Stimulated activated memory B cell treated with anti-CD40 and anti-IgM and Interleukin-4, amounts not matched to agents 10 μg/mL and 1 μg/mL and 100 μg/mL, for 72 hours (primary cell): Measurements from ENCODE around the gene U2AF1L4.

ENCODE experiments used
- ATAC-seq: fragments of 150-1000 bp; cut with Tn5 transposase; 2 replicates; pipeline ENCODE4 v1.10.0; 2021
- H3K27ac Mint-ChIP-seq: one replicate; pipeline ENCODE4 v1.8.0; 2022; ENCODE audit warnings: mild to moderate bottlenecking, mixed read lengths
- H3K27me3 Mint-ChIP-seq: one replicate; pipeline ENCODE4 v1.8.0; 2022; ENCODE audit warnings: mixed read lengths
- H3K36me3 Mint-ChIP-seq: one replicate; pipeline ENCODE4 v1.8.0; 2022; ENCODE audit warnings: mixed read lengths
- H3K4me1 Mint-ChIP-seq: one replicate; pipeline ENCODE4 v1.8.0; 2022; ENCODE audit warnings: mixed read lengths
- H3K4me3 Mint-ChIP-seq: one replicate; pipeline ENCODE4 v1.8.0; 2022; ENCODE audit warnings: mild to moderate bottlenecking, moderate library complexity, mixed read lengths
- H3K9me3 Mint-ChIP-seq: one replicate; pipeline ENCODE4 v1.8.0; 2022; ENCODE audit warnings: mixed read lengths

U2AF1L4 gene

DNA sequence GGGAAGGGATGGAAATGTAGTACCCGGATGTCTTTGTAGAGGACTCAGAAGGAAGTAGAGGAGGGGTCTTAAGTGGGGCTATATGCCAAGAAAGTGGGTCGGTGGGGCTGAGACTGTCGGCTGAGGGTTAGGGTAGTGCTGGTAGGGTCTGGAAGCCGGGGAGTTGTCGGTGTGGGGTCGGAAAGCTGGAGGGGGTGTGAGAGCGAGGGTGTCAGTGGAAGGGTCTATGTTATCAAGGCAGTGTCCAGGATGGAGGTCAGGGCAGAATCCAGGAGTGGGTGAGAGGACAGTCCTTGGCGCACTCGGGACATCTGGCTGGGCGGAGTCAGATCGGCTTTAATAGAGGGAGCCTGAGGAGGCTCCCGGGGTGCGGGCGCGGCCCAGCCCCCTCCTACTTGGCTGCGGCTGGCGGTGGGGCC, 9.9 kb upstream of the U2AF1L4 start:
- Mint-ChIP-seq H3K4me3 (peak overlapping the region; percentile 2), H3K27ac (no peak overlapping the region), H3K27me3 (peaks cover 31% of the 10 kb centered on the region), H3K9me3 (no peaks in the 10 kb centered on the region), H3K4me1 (peaks cover 47% of the 10 kb centered on the region), H3K36me3 (peaks cover 43% of the 10 kb centered on the region)
- ATAC-seq: no peak

- H3K4me3 Mint-ChIP-seq: no peak overlapping the region
- H3K27me3 Mint-ChIP-seq: peaks cover 31% of the 10 kb centered on the region
- peaks cover 50% of the 10 kb centered on the region for H3K4me1 Mint-ChIP-seq
- no peak overlapping the region for H3K27ac Mint-ChIP-seq
- no peaks in the 10 kb centered on the region for H3K9me3 Mint-ChIP-seq
- no peak for ATAC-seq
- peaks cover 43% of the 10 kb centered on the region for H3K36me3 Mint-ChIP-seq
Measured at GRCh38 chr19:35754370-35755130, 9.3 kb upstream of the U2AF1L4 start.

- H3K27me3 Mint-ChIP-seq: peaks cover 31% of the 10 kb centered on the region
- H3K27ac Mint-ChIP-seq: no peak overlapping the region
- peaks cover 50% of the 10 kb centered on the region for H3K4me1 Mint-ChIP-seq
- ATAC-seq: no peak
- no peak overlapping the region for H3K4me3 Mint-ChIP-seq
- no peaks in the 10 kb centered on the region for H3K9me3 Mint-ChIP-seq
- peaks cover 43% of the 10 kb centered on the region for H3K36me3 Mint-ChIP-seq
Measured at GRCh38 chr19:35753634-35754369, 8.6 kb upstream of the U2AF1L4 start.

DNA sequence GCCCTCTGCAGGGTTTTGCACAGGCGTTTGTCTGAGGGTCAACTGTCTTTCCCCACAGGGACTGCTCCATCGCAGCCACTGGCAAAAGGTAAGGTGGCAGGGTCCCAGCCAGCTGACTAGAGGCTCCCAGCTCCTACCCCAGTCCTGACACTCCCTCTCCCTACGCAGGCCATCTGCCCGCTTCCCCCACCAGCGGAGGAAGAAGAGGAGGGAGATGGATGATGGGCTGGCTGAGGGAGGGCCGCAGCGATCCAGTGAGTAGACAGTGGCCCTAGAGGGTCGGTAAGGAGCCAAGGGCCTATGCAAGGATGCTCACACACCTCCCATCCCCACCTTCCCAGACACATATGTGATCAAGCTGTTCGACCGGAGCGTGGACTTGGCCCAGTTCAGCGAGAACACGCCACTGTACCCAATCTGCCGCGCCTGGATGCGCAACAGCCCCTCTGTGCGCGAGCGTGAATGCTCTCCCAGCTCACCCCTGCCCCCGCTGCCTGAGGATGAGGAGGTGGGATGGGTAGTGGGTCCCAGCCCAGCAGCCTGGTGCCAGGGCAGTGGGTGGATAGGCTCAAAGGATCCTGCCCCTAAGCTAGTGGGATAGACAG, 7.6 kb upstream of the U2AF1L4 start:
- ATAC-seq: no peak
- no peak overlapping the region for H3K4me3 Mint-ChIP-seq
- no peaks in the 10 kb centered on the region for H3K9me3 Mint-ChIP-seq
- H3K27me3 Mint-ChIP-seq: peaks cover 31% of the 10 kb centered on the region
- peaks cover 53% of the 10 kb centered on the region for H3K4me1 Mint-ChIP-seq
- peaks cover 43% of the 10 kb centered on the region for H3K36me3 Mint-ChIP-seq
- no peak overlapping the region for H3K27ac Mint-ChIP-seq

- H3K4me3 Mint-ChIP-seq: no peak overlapping the region
- no peaks in the 10 kb centered on the region for H3K9me3 Mint-ChIP-seq
- ATAC-seq: no peak
- peaks cover 51% of the 10 kb centered on the region for H3K4me1 Mint-ChIP-seq
- H3K27me3 Mint-ChIP-seq: peaks cover 31% of the 10 kb centered on the region
- peaks cover 43% of the 10 kb centered on the region for H3K36me3 Mint-ChIP-seq
- H3K27ac Mint-ChIP-seq: no peak overlapping the region
Measured at GRCh38 chr19:35751839-35752745, 6.9 kb upstream of the U2AF1L4 start.

DNA sequence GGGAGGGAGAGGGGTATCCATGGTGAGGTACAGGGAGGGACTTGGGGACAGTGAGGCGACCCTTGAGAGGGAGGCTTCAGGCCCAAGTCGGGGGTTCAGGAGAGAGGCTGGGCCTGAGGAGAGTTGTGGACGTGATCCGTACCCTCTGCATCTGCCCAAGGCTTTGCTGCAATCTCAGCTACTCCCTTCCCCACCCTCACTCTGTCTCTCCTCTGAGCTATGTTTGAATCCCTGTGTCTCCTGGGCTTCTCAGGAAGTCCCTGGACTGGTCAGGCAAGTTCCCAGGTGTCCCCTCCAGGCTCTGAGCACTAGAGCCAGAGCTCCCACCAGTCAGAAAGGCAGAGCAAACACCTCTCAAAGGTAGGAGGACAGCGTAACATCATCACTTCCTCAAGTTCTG, 4.9 kb upstream of the U2AF1L4 start:
- no peaks in the 10 kb centered on the region for H3K9me3 Mint-ChIP-seq
- peak overlapping the region; percentile 38 for H3K4me3 Mint-ChIP-seq
- H3K4me1 Mint-ChIP-seq: peaks cover 50% of the 10 kb centered on the region
- peaks cover 13% of the 10 kb centered on the region for H3K27me3 Mint-ChIP-seq
- peaks cover 33% of the 10 kb centered on the region for H3K36me3 Mint-ChIP-seq
- no peak overlapping the region for H3K27ac Mint-ChIP-seq
- ATAC-seq: no peak

DNA sequence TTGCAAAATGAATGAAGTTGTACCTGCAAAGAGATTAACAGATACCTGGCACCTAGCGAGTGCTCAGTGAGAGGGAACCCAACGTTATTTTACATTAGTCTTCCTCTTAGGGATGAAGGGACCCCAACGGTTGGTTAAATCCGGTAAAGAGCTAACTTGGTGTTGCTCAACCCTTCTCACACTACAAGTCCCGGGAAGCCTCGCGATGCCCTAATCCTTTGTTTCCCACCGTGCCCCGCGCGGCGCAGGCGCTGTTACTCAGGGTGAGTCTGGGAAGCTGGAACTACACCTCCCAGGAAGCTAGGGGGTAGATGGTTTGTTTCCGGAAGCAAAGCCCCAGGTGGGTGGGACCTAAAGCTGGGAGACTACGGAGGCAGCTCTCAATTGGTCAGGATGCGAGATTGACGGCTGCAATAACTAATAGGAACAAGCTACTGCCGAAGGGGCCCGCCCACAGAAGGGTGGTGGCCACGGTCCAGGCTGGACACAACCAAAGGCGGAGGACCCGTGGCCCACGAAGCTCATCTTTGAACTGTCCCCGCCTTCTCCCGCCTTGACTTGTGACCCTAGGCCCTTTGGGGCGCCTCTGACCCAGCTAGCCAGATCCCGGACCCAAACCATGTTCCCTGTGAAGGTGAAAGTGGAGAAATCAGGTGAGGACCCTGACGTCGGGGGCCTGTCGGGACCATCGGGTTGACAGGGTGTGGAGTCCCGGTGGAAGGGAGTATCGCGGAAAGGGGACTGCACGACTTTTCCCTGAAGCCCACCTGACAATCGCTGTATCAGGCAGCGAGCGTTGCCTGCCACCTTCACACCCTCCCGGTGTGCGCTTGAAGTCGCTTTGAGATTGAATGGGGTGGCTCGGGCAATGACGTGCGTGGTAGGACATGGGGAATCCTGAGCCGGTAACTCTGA, 3.1 kb upstream of the U2AF1L4 start, which contains the start of gene LIN37:
TSS of gene LIN37 (plus strand) at position 471 of the 915 bp plus-strand sequence. CDS start at position 620, 149 bp downstream.
- Mint-ChIP-seq H3K4me3 (peak within 1 kb of the TSS; percentile 98), H3K9me3 (no peaks in the 10 kb centered on the region), H3K27ac (peak within 1 kb of the TSS; percentile 92), H3K4me1 (peaks cover 57% of the 10 kb centered on the region), H3K27me3 (no peaks in the 10 kb centered on the region), H3K36me3 (peaks cover 20% of the 10 kb centered on the region)
- ATAC-seq: peak; percentile 87

DNA sequence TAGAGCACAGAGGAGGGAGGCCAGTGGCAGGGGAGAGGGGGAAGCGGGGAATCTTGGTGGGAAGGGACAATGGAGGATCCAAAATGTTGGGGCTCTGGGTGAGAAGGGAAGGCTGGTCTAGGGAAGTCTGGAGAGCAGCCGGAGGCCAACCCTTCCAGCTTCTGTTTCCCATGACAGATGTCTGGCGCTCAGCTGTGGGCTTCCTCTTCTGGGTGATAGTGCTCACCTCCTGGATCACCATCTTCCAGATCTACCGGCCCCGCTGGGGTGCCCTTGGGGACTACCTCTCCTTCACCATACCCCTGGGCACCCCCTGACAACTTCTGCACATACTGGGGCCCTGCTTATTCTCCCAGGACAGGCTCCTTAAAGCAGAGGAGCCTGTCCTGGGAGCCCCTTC, 1.3 kb upstream of the U2AF1L4 start:
- ATAC-seq: no peak
- Mint-ChIP-seq H3K36me3 (peaks cover 17% of the 10 kb centered on the region), H3K9me3 (no peaks in the 10 kb centered on the region), H3K4me1 (peaks cover 66% of the 10 kb centered on the region), H3K27ac (no peak overlapping the region), H3K4me3 (peak overlapping the region; percentile 97), H3K27me3 (no peaks in the 10 kb centered on the region)

- Mint-ChIP-seq H3K27ac (peak overlapping the region; percentile 99), H3K9me3 (no peaks in the 10 kb centered on the region), H3K4me3 (peak overlapping the region; percentile 97), H3K4me1 (peaks cover 67% of the 10 kb centered on the region), H3K27me3 (no peaks in the 10 kb centered on the region), H3K36me3 (peaks cover 17% of the 10 kb centered on the region)
- ATAC-seq: no peak
Measured at GRCh38 chr19:35746087-35746462, 857 bp upstream of the U2AF1L4 start.

DNA sequence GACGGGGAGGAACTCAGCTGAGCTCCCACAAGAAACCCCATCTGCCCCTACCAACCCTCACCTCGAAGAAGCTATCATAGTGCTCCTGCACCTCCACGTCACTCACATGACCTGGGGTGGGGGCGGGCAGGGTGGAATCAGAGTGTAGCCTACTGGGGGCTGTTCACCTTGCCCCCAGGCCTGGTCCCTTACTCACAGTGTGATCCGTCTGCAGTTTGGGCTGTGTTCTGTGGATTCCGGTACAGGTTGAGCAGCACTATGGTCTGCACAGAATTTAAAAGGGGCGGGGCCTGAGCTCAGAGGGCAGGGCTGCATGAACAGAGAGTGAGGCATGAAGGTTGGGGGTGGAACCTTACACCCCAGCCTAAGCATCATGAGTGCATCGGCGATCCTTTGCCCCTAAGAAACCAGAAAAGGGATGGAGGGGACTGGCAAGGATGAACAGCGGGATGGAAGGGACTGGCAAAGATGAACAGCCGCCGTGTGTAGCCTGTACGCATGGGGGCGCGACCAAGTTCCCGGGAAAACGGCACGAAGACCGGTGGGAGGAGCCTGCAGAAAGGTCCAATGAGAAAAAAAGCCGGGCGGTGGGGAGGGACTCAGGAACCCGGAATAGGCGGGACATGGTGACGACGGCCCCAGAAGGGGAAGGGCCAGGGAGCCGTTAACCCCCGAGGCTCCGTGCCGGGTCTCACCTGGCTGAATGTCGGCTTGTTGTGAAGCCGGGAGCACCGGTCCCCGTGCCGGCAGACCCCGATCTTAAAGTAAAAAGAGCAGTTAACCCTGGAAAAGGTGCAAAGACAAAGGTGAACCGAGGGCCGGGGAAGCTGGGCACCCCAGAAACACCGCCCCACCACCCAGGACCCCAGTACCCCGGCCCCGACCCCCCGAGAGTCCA, 539 bp downstream of the U2AF1L4 start:
- peak; percentile 76 for ATAC-seq
- Mint-ChIP-seq H3K36me3 (peaks cover 17% of the 10 kb centered on the region), H3K4me3 (peak overlapping the region; percentile 97), H3K9me3 (no peaks in the 10 kb centered on the region), H3K27me3 (no peaks in the 10 kb centered on the region), H3K27ac (peak overlapping the region; percentile 99), H3K4me1 (peaks cover 67% of the 10 kb centered on the region)

DNA sequence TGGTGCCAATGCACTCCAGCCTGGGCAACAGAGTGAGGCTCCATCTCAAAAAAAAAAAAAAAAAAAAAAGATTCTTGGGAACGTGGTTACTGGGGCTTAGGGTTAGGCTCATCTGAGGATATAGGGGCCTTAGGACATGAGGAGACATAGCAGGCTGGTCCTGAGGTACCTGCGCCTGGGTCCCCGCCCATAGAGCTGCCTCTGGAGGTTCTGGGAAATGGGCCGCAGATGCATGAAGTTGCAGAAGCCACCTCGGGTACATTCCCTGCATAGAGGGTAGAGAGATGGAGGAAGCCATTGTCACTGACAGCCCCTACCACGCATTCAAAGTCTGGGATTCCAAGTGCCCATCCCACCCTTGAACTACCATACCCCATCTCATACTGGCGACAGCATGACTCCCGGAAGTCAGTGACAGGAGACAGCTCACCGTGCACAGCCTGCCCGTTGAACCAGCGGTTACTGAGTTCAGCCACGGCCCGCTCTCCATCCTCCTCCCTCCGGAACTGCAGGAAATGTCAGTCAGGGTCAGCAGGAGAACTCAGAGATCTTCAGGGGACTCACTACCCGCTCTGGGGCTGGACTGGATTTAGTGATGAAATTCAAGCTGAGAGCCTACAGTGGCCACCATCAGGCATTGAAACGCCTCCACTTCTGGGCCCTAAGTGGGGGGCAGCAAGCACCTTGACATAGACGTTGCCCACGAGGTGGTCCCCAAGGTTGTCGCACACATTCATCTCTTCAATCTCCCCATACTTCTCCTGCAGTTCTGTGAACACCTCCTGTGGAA, 1.4 kb downstream of the U2AF1L4 start:
- H3K4me3 Mint-ChIP-seq: peak overlapping the region; percentile 97
- H3K27me3 Mint-ChIP-seq: no peaks in the 10 kb centered on the region
- H3K27ac Mint-ChIP-seq: peak overlapping the region; percentile 99
- ATAC-seq: no peak
- H3K4me1 Mint-ChIP-seq: peaks cover 67% of the 10 kb centered on the region
- H3K36me3 Mint-ChIP-seq: peaks cover 18% of the 10 kb centered on the region
- no peaks in the 10 kb centered on the region for H3K9me3 Mint-ChIP-seq

GRCh38 chr19:35742121-35742724, 3.0 kb downstream of the U2AF1L4 start, which contains the start of gene IGFLR1:
Gene IGFLR1 (minus strand): TSS chr19:35742452. CDS start chr19:35741180, 1,272 bp downstream.
- Mint-ChIP-seq H3K27ac (peak within 1 kb of the TSS; percentile 99), H3K9me3 (no peaks in the 10 kb centered on the region), H3K4me1 (peaks cover 68% of the 10 kb centered on the region), H3K4me3 (peak within 1 kb of the TSS; percentile 97), H3K36me3 (peaks cover 30% of the 10 kb centered on the region), H3K27me3 (no peaks in the 10 kb centered on the region)
- ATAC-seq: peak; percentile 49
